Stimulated activated CD4-positive, alpha-beta T cell treated with anti-CD3 and anti-CD28 coated beads, Interleukin-1b, Interleukin-23, amount 100 ng/mL, for 1 hour (primary cell): Measurements from ENCODE around the gene HIPK2.
"Not testable (repeated sequence)": the region's sequence is repeated elsewhere in the genome, so short reads cannot be mapped to it uniquely, and the experiment has no call there.

Experiments
- DNase-seq, 2 donors: peaks; one replicate each; pipeline ENCODE4 v3.0.0-alpha.2; 2020; ENCODE audit warnings: low read depth in 2 of 2

The HIPK2 gene

DNA sequence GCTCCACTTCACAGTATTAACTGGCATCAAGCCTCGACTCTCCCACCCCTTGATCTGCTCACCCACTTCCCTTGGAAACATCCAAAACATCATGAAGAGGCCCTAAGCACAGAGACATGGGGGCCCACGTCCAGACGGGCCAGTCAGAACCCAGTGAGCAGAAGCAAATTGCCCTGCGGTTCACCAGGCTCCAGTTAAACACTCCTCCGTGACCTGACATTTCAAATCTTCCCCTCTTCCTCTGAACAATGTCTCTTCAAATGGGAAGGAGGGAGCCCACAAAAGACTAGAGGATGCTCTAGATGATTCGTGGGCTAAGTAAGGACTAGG lies 209.5 kb downstream of the HIPK2 start:
- DNase-seq, result no peak

- no peak for DNase-seq
Measured at GRCh38 chr7:139567647-139568345, 210.0 kb downstream of the HIPK2 start.

GRCh38 chr7:139566736-139567646 lies 210.8 kb downstream of the HIPK2 start:
- no peak for DNase-seq

DNA sequence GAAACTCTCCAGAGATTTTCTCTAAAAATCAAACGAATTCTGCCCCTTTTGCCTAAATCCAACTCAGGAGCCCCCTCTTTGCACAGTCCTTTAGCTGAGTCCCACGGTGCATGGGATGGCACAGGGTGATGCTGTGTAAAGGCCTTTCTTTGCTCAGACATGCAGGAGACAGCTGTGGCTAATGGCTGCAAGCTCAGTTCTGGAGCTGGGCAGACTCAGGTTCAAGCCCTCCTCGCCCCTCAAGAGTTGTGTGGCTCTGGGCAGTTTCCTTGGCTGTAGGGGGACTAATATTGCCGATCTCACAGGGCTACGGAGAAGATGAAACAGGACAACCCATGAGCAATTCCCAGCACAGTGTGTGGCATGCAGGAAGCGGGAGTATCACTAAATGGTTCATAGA lies 211.7 kb downstream of the HIPK2 start:
- no peak for DNase-seq

GRCh38 chr7:139563856-139564255 lies 213.9 kb downstream of the HIPK2 start:
- no peak for DNase-seq

GRCh38 chr7:139562961-139563565 lies 214.7 kb downstream of the HIPK2 start:
- no peak for DNase-seq

GRCh38 chr7:139562491-139562890 lies 215.3 kb downstream of the HIPK2 start:
- no peak for DNase-seq

GRCh38 chr7:139560678-139561077 lies 217.1 kb downstream of the HIPK2 start:
- DNase-seq, result no peak

- DNase-seq, result no peak
Measured at GRCh38 chr7:139560199-139560598, 217.6 kb downstream of the HIPK2 start.

DNA sequence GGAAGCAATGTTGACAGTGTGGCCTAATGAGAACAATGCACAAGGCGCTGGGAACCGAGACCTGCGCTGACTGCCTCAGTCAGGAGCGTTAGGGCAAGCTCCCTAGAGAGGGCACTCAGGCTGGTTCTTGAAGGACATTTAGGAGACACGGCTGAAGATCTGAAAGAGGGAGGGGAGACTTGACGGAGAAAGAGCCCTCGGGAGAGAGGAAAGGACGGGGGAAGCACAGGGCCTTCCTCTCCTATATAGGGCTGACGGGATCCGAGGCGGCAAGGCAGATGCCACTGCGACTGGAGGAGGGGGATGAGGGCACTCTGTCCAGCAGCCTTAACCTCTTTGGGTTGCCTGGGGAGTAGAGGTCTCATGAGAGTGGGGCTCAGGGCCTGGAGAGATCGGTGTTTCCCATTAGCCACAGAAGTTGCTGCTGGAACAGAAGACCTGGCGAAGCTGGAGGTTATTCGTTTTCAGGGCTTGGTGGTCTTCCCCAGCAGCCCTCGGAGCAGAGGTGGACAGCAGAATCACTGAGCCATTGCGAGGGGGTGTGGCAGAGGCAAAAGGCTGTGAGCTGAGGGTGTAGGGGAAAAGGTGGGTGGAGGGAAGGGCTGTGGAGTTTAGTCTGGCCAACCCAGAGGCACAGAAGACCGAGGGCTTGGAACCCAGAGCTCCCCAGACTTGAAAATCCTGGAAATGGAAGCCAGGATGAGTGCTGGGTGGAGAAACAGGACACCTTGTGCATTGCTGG lies 218.3 kb downstream of the HIPK2 start:
- DNase-seq, result no peak

DNA sequence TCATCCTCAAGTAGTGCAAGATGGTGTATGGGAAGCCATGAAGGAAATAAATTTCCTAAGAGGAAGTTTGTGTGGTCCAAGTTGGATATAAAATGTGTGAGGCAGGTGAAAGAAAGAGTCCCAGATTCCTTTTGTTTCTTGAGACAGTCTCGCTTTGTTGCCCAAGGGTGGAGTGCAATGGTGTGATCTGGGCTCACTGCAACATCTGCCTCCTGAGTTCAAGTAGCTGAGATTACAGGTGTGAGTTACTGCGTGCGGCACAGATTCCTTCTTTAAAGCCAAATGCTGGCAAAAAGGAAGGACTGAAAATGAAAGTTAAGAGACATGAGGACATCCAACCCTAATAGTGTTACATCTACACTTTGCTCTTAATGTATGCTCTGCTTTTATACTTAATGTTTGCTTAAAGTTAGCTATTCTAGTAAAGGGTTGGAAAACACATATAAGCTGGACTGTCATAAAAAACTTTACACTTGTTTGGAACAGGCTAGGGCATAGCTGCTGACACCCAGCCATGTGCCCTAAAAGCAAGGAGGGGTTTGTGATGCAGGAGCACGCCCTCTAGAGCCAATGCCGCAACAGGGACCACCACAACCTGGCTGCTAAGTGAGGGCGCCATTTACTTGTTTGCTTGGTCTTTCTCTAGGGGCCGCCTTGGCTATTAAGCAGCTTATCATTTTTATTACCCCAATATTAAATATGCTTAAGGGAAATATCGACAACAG lies 219.8 kb downstream of the HIPK2 start:
- DNase-seq, result no peak

DNA sequence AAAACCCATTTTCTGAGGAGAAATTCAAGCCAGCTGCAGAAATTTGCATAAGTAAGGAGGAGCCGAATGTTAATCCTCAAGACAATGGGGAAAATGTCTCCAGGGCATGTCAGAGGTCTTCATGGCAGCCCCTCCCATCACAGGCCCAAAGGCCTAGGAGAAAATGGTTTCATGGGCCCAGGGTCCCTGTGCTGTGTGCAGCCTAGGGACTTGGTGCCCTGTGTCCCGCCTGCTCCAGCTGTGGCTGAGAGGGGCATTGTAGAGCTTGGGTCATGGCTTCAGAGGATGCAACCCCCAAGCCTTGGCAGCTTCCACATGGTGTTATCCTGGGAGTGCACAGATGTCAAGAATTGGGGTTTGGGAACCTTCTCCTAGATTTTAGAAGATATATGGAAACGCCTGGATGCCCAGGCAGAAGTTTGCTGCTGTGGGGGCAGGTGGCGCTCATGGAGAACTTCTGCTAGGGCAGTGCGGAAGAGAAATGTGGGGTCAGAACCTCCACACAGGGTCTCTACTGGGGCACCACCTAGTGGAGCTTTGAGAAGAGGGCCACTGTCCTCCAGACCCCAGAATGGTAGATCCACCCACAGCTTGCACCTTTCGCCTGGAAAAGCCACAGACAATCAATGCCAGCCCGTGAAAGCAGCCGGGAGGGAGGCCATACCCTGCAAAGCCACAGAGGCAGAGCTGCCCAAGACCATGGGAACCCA lies 223.7 kb downstream of the HIPK2 start:
- DNase-seq, result not testable (repeated sequence)

GRCh38 chr7:139548302-139549028 lies 229.3 kb downstream of the HIPK2 start:
- no peak for DNase-seq

DNA sequence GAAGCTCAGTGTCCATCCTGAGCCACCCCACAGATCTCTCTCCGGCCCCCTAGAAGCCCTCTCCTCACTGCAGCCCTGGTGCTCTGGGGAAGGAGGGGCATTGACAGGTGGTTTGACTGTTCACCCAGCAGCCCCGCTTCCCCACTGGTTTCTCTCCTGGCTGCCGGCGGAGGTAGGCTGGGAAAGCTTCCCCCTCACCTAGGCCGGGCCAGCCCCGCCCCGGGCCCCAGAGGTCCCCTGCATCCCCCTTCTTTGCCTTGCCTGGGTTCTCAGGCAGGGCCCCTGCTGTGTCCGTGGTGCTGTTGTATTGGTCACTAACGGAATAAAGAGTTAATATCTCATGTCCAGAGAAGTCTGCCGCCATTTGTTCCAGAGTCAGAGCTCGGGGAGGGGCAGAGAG lies 233.2 kb downstream of the HIPK2 start:
- DNase-seq, result no peak

GRCh38 chr7:139543801-139544603 lies 233.8 kb downstream of the HIPK2 start:
- no peak for DNase-seq

DNA sequence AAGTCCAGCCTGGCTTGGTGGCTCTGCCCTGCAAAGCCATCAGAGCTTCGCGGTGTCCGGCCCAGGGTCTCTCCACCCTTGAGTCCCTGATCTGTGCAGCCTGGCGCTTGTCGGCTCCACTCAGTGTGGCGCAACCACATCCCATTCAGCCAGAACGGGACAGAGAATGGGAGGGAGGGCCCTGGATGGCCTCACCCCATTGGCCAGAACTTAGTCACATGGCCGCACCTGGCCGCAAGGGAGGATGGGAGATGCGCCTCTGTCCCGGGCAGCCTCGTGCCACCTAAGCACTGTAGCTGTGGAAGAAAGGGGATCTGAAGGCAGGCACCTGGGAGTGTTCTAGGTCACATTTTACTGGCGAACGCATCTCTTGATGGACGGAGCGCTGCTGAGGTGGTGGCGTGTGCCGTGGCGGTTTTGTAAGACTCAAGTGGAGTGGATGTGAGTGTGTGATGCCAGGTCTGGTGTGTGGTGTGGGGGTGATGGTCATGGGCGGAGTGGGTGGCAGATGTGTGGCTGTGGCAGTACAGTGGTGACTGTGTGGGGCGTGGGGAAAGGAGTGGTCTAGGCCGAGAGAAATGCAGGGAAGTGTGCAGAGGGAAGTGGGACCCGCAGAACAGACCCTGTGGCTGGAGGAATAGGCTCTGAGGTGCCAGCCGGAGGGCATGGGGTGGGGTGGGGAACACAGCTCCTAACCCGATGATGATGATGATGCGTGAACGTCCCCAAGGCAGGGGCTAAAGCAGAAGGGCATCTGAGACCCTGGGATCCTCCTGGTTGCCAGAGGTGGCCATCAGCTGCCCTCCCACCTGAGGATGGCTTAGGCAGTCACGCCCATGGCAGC lies 235.3 kb downstream of the HIPK2 start:
- no peak for DNase-seq

GRCh38 chr7:139541600-139542307 lies 236.0 kb downstream of the HIPK2 start:
- no peak for DNase-seq

DNA sequence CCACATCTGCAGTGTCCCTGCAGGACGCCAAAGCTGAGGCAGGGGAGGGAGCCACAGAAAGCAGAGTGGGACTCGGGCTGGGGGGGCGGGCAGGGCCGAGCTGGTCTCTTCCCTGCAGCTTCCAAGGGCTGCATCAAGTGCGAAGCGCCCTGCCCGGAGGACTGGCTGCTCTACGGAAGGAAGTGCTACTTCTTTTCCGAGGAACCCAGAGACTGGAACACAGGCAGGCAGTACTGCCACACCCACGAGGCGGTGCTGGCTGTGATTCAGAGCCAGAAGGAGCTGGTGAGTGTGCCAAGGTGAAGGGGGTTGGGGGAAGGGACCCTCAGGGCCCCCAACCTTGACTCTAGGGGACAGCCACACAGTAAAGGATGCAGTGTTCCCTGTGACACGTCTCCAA lies 237.6 kb downstream of the HIPK2 start:
- DNase-seq, result no peak
